HepG2 (cell line): ENCODE data around the gene SV2B. TPM values are rescaled to one million over a fixed set of nuclear protein-coding genes. Genes with fewer than 3 reads are reported as not detected.

Experiments
- ATAC-seq: fragments of 200-7000 bp; cut with Tn5 transposase; 3 replicates; pipeline ENCODE4 v1.9.1; 2020; ENCODE audit warnings: mild to moderate bottlenecking, moderate library complexity
- BruUV-seq: library from RNA; stranded (reverse); fragments of 400-500 nt; replicated peaks from 2 replicates; lab custom pipeline; 2021; lab: Mats Ljungman, UMichigan
- CTCF ChIA-PET: fragments of 300-600 bp; formaldehyde crosslinking; extraction: SDS; loops from one replicate; lab custom pipeline; 2021; ENCODE audit warnings: low total read pairs, inconsistent platforms, low intra/inter-chr PET ratio; lab: Yijun Ruan, JAX
- POLR2A ChIA-PET: fragments of 350-600 bp; sonication (Branson Sonifier 250); formaldehyde crosslinking; loops from one replicate; lab custom pipeline; 2020; ENCODE audit warnings: antibody characterized with exemption, inconsistent platforms; lab: Yijun Ruan, JAX
- DNase-seq: peaks from one replicate; pipeline ENCODE4 v3.0.0-alpha.2; 2015; ENCODE audit warnings: low spot score
- FAIRE-seq: peaks from 3 replicates; lab custom pipeline; 2011; peaks lifted over from hg19 to GRCh38; lab: Jason Lieb, UNC
- H2AFZ ChIP-seq: one replicate; pipeline ENCODE4 v1.6.1; 2011; ENCODE audit warnings: low read length, inconsistent platforms
- H3K27ac ChIP-seq: fragments of 300-600 bp; 3 replicates; pipeline ENCODE4 v1.8.0; 2011; ENCODE audit warnings: mixed run types, mild to moderate bottlenecking, mixed read lengths, low read length, inconsistent platforms; ENCODE audit not compliant: insufficient read depth; ENCODE audit errors: extremely low read length
- H3K27me3 ChIP-seq, 2 experiments: fragments of 200-600 bp in 1 of 2; 2 replicates in 1 of 2; 3 replicates in 1 of 2; pipeline versions ENCODE4 v1.6.0 to v1.8.0; 2011; ENCODE audit warnings: low read length in 2 of 2, mild to moderate bottlenecking in 2 of 2, moderate library complexity in 2 of 2, inconsistent platforms in 1 of 2; ENCODE audit not compliant: insufficient read depth in 2 of 2, control insufficient read depth in 1 of 2
- H3K36me3 ChIP-seq, 2 experiments: fragments of 200-600 bp in 1 of 2; replicated peaks in 1 of 2; 2 replicates in 1 of 2; 3 replicates in 1 of 2; pipeline versions ENCODE4 v1.5.1 to v1.8.0; 2011; ENCODE audit warnings: low read length in 2 of 2, inconsistent platforms in 1 of 2; ENCODE audit not compliant: insufficient read depth in 2 of 2, control insufficient read depth in 1 of 2
- H3K4me1 ChIP-seq: 2 replicates; pipeline ENCODE4 v1.5.1; 2012; ENCODE audit warnings: low read length, inconsistent platforms; ENCODE audit not compliant: insufficient read depth
- H3K4me2 ChIP-seq: 2 replicates; pipeline ENCODE4 v1.6.0; 2011; ENCODE audit warnings: low read depth, low read length, inconsistent platforms
- H3K4me3 ChIP-seq, 3 experiments: fragments of 200-600 bp in 1 of 3; sonication (generic), shearing (Covaris generic) in 1 of 3; replicated peaks in 1 of 3; 2 replicates each; pipeline ENCODE4 v1.5.1; 2011 to 2016; ENCODE audit warnings: low read length in 3 of 3, inconsistent platforms in 2 of 3, low read depth in 2 of 3, mild to moderate bottlenecking in 2 of 3, control low read depth in 1 of 3, mixed read lengths in 1 of 3; ENCODE audit not compliant: insufficient read depth in 1 of 3
- H3K79me2 ChIP-seq: one replicate; pipeline ENCODE4 v1.6.1; 2011; ENCODE audit warnings: low read length, inconsistent platforms; ENCODE audit not compliant: insufficient read depth
- H3K9ac ChIP-seq: 2 replicates; pipeline ENCODE4 v1.6.0; 2011; ENCODE audit warnings: mild to moderate bottlenecking, low read depth, low read length, inconsistent platforms; ENCODE audit not compliant: insufficient read depth
- H3K9me3 ChIP-seq: 2 replicates; pipeline ENCODE4 v1.5.1; 2012; ENCODE audit warnings: mild to moderate bottlenecking, low read length
- H4K20me1 ChIP-seq: 2 replicates; pipeline ENCODE4 v1.6.0; 2011; ENCODE audit warnings: inconsistent platforms, mild to moderate bottlenecking, low read length, moderate library complexity; ENCODE audit not compliant: insufficient read depth
- CBX5 ChIP-seq: sonication (generic); formaldehyde crosslinking; IDR thresholded peaks from 2 replicates; pipeline ENCODE4 v1.4.0; 2020; ENCODE audit warnings: missing genetic modification reagents, borderline replicate concordance
- DMAP1 ChIP-seq: IDR thresholded peaks from 2 replicates; pipeline ENCODE4 v1.6.1; 2016
- ELF1 ChIP-seq: sonication (generic); formaldehyde crosslinking; IDR thresholded peaks from 2 replicates; pipeline ENCODE4 v1.4.0; 2020; ENCODE audit warnings: missing genetic modification reagents
- EZH2 ChIP-seq: conservative IDR thresholded peaks from 2 replicates; pipeline ENCODE4 v1.6.1; 2012; ENCODE audit warnings: mild to moderate bottlenecking, low read depth, low read length, moderate library complexity
- HCFC1 ChIP-seq: fragments of 150-350 bp; IDR thresholded peaks from 2 replicates; pipeline ENCODE4 v1.6.1; 2014; ENCODE audit warnings: low read depth, low read length
- HOXA3 ChIP-seq: sonication (generic); formaldehyde crosslinking; IDR thresholded peaks from 2 replicates; pipeline ENCODE4 v1.5.0; 2020; ENCODE audit warnings: missing genetic modification reagents
- MAFG ChIP-seq: sonication (generic); formaldehyde crosslinking; IDR thresholded peaks from 2 replicates; pipeline ENCODE4 v1.5.1; 2020; ENCODE audit warnings: mild to moderate bottlenecking, missing genetic modification reagents
- MXD4 ChIP-seq: IDR thresholded peaks from 2 replicates; pipeline ENCODE4 v1.6.1; 2016; ENCODE audit warnings: mild to moderate bottlenecking, missing biosample characterization, missing genetic modification reagents
- ZNF3 ChIP-seq: IDR thresholded peaks from 2 replicates; pipeline ENCODE4 v1.7.0; 2017; ENCODE audit warnings: inconsistent platforms
- ZNF598 ChIP-seq: sonication (generic); formaldehyde crosslinking; IDR thresholded peaks from 2 replicates; pipeline ENCODE4 v1.5.1; 2020; ENCODE audit warnings: mild to moderate bottlenecking, missing genetic modification reagents, borderline replicate concordance
- ZNF777 ChIP-seq: sonication (generic); formaldehyde crosslinking; IDR thresholded peaks from 2 replicates; pipeline ENCODE4 v1.4.0; 2020; ENCODE audit warnings: missing genetic modification reagents
- ZNF850 ChIP-seq: sonication (generic); formaldehyde crosslinking; conservative IDR thresholded peaks from 2 replicates; pipeline ENCODE4 v1.9.0; 2021; ENCODE audit warnings: mild to moderate bottlenecking, missing genetic modification reagents
- WGBS: methylation state at CpG from one replicate; pipeline ENCODE4 v1.1.6; 2017; ENCODE audit warnings: low lambda C conversion rate; 5-methylcytosine and 5-hydroxymethylcytosine counted together
- in situ Hi-C: cut with HindIII; loops from 2 replicates; pipeline ENCODE4 v1.10.0; 2017; ENCODE audit warnings: low pct_unique_long_range_greater_than_20kb; ENCODE audit not compliant: extremely low pct_ligation_motif_present
- intact Hi-C: fragments of 100-400 bp; cut with micrococcal nuclease; formaldehyde crosslinking; loops from one replicate; pipeline ENCODE4 v1.10.0; 2022; ENCODE audit not compliant: unreplicated experiment
- polyA plus RNA-seq, 8 experiments: library from polyadenylated mRNA; depleted of rRNA in 3 of 8; stranded (reverse) in 7 of 8; unstranded in 1 of 8; fragments of >200 nt; fragmentation: Illumina TruSeq in 4 of 8; extraction: Trizol in 4 of 8; gene quantifications; 2 replicates each; pipeline versions ENCODE4 v1.2.1 to v1.2.3, GENCODE V29; 2011 to 2016; ENCODE audit warnings: low read depth in 4 of 8, missing spikeins in 1 of 8, mixed read lengths in 1 of 8; ENCODE audit not compliant: insufficient read depth in 1 of 8
- total RNA-seq, 5 experiments: library from RNA; depleted of rRNA; stranded (reverse); fragments of >200 nt; fragmentation: Illumina TruSeq; extraction: Trizol; gene quantifications; 2 replicates each; pipeline ENCODE4 v1.2.3, GENCODE V29; 2016; ENCODE audit warnings: low read depth in 1 of 5
- TF ChIP-seq, protein P1 (sequence below): IDR thresholded peaks from 2 replicates; pipeline ENCODE4 v1.6.1; 2016
- TF ChIP-seq, protein P2 (sequence below): IDR thresholded peaks from 2 replicates; pipeline ENCODE4 v1.6.1; 2016; ENCODE audit warnings: low read depth, borderline replicate concordance
- TF ChIP-seq, protein P3 (sequence below): sonication (generic); formaldehyde crosslinking; IDR thresholded peaks from 2 replicates; pipeline ENCODE4 v1.5.1; 2020; ENCODE audit warnings: missing genetic modification reagents, mild to moderate bottlenecking, borderline replicate concordance
- TF ChIP-seq, protein P4 (sequence below): sonication (generic); formaldehyde crosslinking; IDR thresholded peaks from 2 replicates; pipeline ENCODE4; 2020; ENCODE audit warnings: missing genetic modification reagents, mild to moderate bottlenecking, borderline replicate concordance
- TF ChIP-seq, protein P5 (sequence below): sonication (generic); formaldehyde crosslinking; IDR thresholded peaks from 2 replicates; pipeline ENCODE4 v1.8.0; 2023; ENCODE audit warnings: mild to moderate bottlenecking, missing genetic modification reagents

SV2B gene
- total and polyA plus RNA-seq, 2 of the 13 experiments (the other 11 are each of a cell fraction or from before 2014, with no cell fraction given): not detected

DNA sequence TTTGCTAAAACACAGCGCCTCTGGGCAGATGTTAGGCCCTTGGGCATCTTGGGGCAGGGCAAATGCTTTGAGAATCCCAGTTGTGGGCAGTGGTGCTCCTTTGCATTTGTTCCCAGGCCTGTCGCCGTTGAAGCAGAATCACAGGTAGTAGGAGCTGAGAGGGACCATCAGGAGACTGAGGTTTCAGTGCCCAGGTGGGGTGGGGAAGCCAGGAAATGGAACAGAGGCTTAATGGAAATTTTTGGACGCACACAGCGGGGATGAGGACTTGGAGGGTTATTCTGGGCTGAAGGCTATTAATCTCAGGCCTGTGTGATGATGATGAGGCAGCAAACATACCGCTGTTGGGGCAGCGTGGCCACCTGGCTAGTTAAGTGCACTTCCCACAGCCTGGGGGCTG, 99.5 kb downstream of the SV2B start:
- DNase-seq: no peak
- Histone ChIP-seq H3K27ac (no peak overlapping the region), H3K9ac (no peak overlapping the region), H3K4me3 (no peak overlapping the region), H3K9me3 (no peaks in the 10 kb centered on the region), H4K20me1 (no peaks in the 10 kb centered on the region)
- WGBS: 17% methylated on average over 5 of the region's 7 CpGs
- BruUV-seq: no TSS peak
- intact Hi-C loops: no loop called here
- FAIRE-seq: no peak
- POLR2A ChIA-PET: no interaction called here
- TF ChIP-seq, protein P1, sequence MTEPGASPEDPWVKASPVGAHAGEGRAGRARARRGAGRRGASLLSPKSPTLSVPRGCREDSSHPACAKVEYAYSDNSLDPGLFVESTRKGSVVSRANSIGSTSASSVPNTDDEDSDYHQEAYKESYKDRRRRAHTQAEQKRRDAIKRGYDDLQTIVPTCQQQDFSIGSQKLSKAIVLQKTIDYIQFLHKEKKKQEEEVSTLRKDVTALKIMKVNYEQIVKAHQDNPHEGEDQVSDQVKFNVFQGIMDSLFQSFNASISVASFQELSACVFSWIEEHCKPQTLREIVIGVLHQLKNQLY: no peak
- no peak for TF ChIP-seq HOXA3 (CRISPR knock-in tag)
- no peak for TF ChIP-seq EZH2
- TF ChIP-seq ZNF850 (CRISPR knock-in tag): no peak
- no peak for TF ChIP-seq HCFC1
- TF ChIP-seq, protein P2, sequence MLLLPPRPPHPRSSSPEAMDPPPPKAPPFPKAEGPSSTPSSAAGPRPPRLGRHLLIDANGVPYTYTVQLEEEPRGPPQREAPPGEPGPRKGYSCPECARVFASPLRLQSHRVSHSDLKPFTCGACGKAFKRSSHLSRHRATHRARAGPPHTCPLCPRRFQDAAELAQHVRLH (CRISPR knock-in tag): no peak
- TF ChIP-seq DMAP1 (CRISPR knock-in tag): no peak
- TF ChIP-seq MXD4 (CRISPR knock-in tag): no peak
- TF ChIP-seq ZNF598 (CRISPR knock-in tag): no peak
- TF ChIP-seq CBX5 (CRISPR knock-in tag): no peak
- TF ChIP-seq, protein P3, sequence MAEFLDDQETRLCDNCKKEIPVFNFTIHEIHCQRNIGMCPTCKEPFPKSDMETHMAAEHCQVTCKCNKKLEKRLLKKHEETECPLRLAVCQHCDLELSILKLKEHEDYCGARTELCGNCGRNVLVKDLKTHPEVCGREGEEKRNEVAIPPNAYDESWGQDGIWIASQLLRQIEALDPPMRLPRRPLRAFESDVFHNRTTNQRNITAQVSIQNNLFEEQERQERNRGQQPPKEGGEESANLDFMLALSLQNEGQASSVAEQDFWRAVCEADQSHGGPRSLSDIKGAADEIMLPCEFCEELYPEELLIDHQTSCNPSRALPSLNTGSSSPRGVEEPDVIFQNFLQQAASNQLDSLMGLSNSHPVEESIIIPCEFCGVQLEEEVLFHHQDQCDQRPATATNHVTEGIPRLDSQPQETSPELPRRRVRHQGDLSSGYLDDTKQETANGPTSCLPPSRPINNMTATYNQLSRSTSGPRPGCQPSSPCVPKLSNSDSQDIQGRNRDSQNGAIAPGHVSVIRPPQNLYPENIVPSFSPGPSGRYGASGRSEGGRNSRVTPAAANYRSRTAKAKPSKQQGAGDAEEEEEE (CRISPR knock-in tag): no peak
- no peak for TF ChIP-seq MAFG
- TF ChIP-seq, protein P4, sequence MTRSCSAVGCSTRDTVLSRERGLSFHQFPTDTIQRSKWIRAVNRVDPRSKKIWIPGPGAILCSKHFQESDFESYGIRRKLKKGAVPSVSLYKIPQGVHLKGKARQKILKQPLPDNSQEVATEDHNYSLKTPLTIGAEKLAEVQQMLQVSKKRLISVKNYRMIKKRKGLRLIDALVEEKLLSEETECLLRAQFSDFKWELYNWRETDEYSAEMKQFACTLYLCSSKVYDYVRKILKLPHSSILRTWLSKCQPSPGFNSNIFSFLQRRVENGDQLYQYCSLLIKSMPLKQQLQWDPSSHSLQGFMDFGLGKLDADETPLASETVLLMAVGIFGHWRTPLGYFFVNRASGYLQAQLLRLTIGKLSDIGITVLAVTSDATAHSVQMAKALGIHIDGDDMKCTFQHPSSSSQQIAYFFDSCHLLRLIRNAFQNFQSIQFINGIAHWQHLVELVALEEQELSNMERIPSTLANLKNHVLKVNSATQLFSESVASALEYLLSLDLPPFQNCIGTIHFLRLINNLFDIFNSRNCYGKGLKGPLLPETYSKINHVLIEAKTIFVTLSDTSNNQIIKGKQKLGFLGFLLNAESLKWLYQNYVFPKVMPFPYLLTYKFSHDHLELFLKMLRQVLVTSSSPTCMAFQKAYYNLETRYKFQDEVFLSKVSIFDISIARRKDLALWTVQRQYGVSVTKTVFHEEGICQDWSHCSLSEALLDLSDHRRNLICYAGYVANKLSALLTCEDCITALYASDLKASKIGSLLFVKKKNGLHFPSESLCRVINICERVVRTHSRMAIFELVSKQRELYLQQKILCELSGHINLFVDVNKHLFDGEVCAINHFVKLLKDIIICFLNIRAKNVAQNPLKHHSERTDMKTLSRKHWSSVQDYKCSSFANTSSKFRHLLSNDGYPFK: no peak
- TF ChIP-seq ZNF3 (CRISPR knock-in tag): no peak
- TF ChIP-seq ZNF777: no peak
- TF ChIP-seq, protein P5, sequence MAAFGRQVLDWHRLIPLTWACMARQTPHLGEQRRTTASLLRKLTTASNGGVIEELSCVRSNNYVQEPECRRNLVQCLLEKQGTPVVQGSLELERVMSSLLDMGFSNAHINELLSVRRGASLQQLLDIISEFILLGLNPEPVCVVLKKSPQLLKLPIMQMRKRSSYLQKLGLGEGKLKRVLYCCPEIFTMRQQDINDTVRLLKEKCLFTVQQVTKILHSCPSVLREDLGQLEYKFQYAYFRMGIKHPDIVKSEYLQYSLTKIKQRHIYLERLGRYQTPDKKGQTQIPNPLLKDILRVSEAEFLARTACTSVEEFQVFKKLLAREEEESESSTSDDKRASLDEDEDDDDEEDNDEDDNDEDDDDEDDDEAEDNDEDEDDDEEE (CRISPR knock-in tag): no peak
- TF ChIP-seq ELF1: no peak
- TF ChIP-seq, all 625 proteins: peak for 0
- no peaks in the 10 kb centered on the region for H3K79me2 ChIP-seq
- CTCF ChIA-PET: no interaction called here
- no peaks in the 10 kb centered on the region for H3K4me1 ChIP-seq
- no peak overlapping the region for H2AFZ ChIP-seq
- no peaks in the 10 kb centered on the region for H3K36me3 ChIP-seq
- ATAC-seq: no peak
- H3K4me2 ChIP-seq: no peak overlapping the region
- in situ Hi-C loops: no loop called here
- H3K27me3 ChIP-seq: peaks cover 0 to 7% of the 10 kb centered on the region in 2 experiments; a peak in 1 of 5 replicates
